OCI-LY7 (cell line): Measurements from ENCODE around the gene GPR6.

Source experiments
- EZH2phosphoT487 ChIP-seq: fragments of 200-600 bp; sonication (generic); IDR thresholded peaks from 2 replicates; pipeline ENCODE4 v1.6.1; 2018; ENCODE audit warnings: low read depth, borderline replicate concordance, mild to moderate bottlenecking, mixed run types, antibody characterized with exemption, low read length, moderate library complexity, mixed read lengths
- TF ChIP-seq, protein P1 (sequence below): fragments of 200-600 bp; sonication (generic); conservative IDR thresholded peaks from 2 replicates; pipeline ENCODE4 v1.5.1; 2014; ENCODE audit warnings: mild to moderate bottlenecking, antibody characterized with exemption, low read length, moderate library complexity, mixed read lengths

DNA sequence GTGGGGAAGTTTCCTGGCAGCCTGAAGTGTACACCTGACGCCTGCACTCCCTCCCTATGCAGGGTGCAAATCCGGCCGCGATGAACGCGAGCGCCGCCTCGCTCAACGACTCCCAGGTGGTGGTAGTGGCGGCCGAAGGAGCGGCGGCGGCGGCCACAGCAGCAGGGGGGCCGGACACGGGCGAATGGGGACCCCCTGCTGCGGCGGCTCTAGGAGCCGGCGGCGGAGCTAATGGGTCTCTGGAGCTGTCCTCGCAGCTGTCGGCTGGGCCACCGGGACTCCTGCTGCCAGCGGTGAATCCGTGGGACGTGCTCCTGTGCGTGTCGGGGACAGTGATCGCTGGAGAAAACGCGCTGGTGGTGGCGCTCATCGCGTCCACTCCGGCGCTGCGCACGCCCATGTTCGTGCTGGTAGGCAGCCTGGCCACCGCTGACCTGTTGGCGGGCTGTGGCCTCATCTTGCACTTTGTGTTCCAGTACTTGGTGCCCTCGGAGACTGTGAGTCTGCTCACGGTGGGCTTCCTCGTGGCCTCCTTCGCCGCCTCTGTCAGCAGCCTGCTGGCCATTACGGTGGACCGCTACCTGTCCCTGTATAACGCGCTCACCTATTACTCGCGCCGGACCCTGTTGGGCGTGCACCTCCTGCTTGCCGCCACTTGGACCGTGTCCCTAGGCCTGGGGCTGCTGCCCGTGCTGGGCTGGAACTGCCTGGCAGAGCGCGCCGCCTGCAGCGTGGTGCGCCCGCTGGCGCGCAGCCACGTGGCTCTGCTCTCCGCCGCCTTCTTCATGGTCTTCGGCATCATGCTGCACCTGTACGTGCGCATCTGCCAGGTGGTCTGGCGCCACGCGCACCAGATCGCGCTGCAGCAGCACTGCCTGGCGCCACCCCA, 1.2 kb downstream of the GPR6 start:
- TF ChIP-seq, protein P1, sequence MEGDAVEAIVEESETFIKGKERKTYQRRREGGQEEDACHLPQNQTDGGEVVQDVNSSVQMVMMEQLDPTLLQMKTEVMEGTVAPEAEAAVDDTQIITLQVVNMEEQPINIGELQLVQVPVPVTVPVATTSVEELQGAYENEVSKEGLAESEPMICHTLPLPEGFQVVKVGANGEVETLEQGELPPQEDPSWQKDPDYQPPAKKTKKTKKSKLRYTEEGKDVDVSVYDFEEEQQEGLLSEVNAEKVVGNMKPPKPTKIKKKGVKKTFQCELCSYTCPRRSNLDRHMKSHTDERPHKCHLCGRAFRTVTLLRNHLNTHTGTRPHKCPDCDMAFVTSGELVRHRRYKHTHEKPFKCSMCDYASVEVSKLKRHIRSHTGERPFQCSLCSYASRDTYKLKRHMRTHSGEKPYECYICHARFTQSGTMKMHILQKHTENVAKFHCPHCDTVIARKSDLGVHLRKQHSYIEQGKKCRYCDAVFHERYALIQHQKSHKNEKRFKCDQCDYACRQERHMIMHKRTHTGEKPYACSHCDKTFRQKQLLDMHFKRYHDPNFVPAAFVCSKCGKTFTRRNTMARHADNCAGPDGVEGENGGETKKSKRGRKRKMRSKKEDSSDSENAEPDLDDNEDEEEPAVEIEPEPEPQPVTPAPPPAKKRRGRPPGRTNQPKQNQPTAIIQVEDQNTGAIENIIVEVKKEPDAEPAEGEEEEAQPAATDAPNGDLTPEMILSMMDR, result no peak
- TF ChIP-seq EZH2phosphoT487, result no peak
